Hepatocyte (in vitro differentiated cells): ENCODE data around the gene PIK3C2G.

Experiments used
- CTCF ChIP-seq: fragments of 200-600 bp; sonication (generic); IDR thresholded peaks from 2 replicates; pipeline ENCODE4 v1.5.1; 2016; ENCODE audit warnings: antibody characterized with exemption, mild to moderate bottlenecking; ENCODE audit not compliant: poor library complexity
- EZH2 ChIP-seq: fragments of 200-600 bp; sonication (generic); IDR thresholded peaks from 2 replicates; pipeline ENCODE4 v1.6.1; 2016; ENCODE audit warnings: antibody characterized with exemption, mild to moderate bottlenecking, borderline replicate concordance
- EZH2phosphoT487 ChIP-seq: fragments of 200-600 bp; sonication (generic); IDR thresholded peaks from one replicate; pipeline ENCODE4 v1.6.1; 2018; ENCODE audit warnings: antibody characterized with exemption, mild to moderate bottlenecking, low read depth, moderate library complexity; ENCODE audit not compliant: unreplicated experiment, severe bottlenecking

- no peak for TF ChIP-seq CTCF
- TF ChIP-seq EZH2: no peak
- TF ChIP-seq EZH2phosphoT487: no peak
These were observed 309.2 kb downstream of the PIK3C2G start for GRCh38 chr12:18570543-18570942.
